HG03469 (cell line): ENCODE measurements around the gene RNF130.

Experiments
- ATAC-seq: cut with Tn5 transposase; IDR thresholded peaks from one replicate; pipeline ENCODE4 v1.9.1; 2021; ENCODE audit warnings: mild to moderate bottlenecking, moderate library complexity, moderate number of reproducible peaks; ENCODE audit not compliant: unreplicated experiment

The RNF130 gene

DNA sequence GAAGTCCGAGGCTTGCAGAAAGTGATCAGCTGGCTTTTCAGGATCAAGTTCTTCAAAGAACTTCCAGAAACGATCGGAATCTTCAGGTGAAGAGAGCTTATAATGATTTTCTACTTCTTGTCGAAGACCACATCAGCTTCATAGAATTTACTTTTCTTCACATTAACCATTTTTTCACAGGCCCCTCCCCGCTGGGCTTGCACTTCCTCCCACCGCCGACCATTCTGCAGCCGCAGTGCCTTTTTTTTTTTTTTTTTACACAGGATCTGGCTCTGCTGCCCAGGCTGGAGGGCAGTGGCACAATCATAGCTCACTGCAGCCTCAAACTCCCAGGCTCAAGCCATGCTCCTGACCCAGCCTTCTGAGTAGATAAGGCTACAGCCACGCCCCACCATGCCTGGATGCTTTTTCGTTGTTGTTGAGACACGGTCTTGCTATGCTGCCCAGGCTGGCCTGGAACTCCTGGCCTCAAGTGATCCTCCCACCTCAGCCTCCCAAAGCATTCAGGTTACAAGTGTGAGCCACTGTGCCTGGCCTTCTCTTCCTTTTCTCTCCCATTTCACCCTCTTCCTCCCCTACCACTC is 15.3 kb upstream of the RNF130 start:
- ATAC-seq = no peak

DNA sequence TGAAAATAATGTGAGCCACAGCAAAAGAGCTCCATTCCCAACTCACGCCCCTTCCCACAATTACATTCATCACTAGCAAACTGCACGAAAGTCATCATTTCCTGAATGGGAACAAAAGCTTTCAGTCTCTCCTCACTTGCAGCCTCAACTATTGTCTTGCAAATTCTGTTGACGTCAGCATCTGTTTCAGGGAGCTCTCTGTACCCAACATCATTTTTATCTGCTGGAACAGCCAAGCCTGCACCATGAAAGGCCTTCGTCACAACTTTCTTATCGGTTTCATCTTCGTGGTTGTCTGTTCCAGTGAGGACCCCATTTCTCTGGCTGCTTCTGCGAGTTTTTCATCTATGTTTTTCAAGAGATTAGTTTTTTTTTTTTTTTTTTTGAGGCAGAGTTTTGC is 14.3 kb upstream of the RNF130 start:
- no peak for ATAC-seq

DNA sequence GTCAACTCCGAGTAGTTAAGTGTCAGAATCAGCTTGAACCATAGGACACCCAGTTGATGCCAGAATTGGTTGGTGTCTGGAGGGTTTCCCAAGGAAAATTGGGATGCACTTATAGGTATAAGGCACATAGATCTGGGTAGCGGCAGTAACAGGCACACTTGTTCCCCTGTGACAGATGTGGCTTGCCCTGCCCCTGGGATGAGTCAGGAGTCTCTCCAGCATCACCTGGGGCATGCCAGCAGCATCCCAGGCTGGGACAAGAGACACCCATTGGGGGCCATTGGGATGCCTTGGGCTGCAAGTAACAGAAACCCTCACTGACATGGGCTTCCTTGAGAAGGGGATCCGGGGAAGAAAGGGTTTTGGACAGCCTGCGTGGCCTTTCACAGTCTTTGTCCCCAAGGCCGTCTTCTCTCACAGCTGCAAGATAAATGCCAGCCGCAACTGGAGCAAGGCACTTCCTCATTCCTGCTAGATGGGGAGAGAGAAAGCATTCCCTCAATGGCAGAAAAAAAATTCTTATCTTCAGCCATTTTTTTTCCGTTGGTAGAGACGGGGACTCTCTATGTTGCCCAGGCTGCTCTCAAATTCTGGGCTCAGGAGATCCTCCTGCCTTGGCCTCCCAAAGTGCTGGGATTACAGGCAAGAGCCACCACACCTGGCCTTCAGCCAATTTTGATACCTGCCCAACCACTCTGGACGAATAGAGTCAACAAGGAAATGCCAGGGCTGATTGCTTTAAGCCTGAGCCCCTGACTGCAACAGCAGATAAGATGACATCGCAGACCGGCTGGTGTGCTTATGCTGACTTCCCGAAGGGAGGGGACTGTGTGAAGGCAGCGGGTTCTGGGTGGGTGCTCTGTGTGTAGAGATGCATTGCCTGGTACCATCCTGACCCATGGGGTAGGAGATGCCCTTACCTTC is 13.3 kb upstream of the RNF130 start:
- ATAC-seq = no peak

DNA sequence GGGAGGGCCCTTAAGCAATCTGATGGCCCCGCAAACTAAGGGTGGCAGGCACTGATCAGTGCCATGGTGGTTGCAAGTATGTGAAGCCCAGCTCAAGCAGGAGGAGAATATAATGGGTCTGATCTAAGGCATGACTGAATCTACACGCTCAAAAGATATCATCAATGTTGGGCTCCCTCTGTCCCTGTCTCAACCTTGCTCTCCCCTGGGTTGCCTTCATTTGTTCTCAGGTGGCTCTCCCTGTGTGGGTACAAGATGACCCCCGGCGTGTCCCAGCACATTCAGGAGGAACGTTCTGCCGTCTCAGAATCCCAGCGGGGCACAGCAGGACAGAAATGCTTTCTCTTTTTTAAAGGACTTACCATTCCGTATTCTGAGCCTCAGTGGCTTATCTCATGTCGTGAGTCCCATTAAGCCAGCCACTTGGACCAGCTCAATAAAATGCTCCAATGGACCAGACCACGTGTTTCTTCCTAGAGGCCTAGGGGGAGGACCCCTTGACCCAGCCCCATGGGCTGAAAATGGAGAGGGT is 12.0 kb upstream of the RNF130 start:
- ATAC-seq = no peak

DNA sequence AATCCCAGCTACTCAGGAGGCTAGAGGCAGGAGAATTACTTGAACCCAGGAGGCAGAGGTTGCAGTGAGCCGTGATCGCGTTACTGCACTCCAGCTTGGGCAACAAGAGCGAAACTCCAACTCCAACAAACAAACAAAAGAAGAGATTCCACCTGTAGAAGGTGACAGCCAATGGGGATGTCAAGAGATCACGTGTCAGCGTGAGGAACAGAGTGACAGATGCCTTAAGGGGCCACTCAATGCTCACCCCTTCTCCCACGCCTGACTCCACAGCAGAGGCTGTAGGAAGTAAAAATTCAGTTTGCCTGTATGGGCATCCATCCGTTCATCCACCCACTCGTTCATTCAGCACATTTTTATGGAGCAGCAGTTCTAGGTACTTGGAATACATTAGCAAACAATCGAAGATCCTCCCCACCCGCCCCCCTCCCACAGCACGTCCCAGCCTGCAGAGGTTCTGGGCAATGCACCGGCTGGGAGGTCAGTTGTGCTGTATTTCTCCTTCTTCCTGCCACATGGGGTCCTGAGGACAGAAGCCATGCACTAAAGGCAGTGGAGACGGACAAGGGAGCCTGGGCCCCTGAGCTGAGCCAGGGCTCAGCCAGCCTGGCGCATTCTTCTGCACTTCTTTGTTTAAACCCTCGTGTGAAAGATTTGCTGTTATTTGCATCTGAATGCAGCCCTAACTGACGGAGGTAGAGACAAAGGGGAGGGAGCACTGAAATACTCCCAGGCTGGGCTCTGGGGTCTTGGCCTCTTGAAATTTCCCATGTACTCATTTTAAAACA is 11.3 kb upstream of the RNF130 start:
- no peak for ATAC-seq

DNA sequence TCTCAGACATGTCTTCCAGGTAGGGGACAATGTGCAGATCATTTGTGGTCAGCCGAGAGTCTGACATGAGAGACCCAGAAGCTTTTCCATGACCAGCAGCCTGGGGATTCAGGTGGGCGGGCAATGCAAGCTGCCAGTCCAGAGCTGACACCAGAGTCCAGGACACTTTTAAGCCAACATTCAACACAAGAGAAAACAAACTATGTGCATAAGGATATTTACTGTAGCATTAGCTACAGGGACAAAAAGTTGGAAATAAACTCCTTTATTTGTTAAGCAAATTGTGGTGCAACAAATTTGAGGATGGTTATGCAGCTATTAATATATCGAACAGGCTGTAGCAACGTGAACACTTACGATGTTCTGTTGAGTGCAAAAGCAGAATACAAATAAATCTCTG is 9.9 kb upstream of the RNF130 start:
- no peak for ATAC-seq

DNA sequence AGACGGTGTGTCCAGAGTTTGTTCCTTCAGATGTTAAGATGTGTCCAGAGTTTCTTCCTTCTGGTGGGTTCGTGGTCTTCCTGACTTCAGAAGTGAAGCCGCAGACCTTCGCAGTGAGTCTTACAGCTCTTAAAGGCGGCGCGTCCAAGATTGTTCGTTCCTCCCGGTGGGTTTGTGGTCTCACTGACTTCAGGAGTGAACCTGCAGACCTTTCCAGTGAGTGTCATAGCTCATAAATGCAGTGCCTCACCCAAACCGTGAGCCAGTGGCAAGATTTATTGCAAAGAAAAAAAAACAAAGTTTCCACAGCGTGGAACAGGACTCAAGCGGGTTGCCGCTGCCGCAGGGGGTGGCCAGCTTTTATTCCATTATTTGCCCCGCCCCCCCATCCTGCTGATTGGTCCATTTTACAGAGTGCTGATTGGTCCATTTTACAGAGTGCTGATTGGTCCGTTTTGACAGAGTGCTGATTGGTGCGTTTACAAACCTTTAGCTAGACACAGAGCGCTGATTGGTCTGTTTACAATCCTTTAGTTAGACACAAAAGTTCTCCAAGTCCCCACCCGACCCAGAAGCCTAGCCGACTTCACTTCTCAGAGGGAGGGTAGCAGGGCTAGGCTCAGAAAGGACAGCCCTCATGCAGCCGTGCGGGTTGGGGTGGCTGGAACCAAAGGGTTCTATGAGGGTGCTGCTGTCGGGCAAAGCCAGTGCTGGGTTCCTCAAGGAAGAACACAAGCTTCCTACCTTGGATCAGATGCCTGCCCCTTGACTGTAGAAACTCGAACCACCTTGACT is 9.1 kb upstream of the RNF130 start:
- ATAC-seq = no peak

DNA sequence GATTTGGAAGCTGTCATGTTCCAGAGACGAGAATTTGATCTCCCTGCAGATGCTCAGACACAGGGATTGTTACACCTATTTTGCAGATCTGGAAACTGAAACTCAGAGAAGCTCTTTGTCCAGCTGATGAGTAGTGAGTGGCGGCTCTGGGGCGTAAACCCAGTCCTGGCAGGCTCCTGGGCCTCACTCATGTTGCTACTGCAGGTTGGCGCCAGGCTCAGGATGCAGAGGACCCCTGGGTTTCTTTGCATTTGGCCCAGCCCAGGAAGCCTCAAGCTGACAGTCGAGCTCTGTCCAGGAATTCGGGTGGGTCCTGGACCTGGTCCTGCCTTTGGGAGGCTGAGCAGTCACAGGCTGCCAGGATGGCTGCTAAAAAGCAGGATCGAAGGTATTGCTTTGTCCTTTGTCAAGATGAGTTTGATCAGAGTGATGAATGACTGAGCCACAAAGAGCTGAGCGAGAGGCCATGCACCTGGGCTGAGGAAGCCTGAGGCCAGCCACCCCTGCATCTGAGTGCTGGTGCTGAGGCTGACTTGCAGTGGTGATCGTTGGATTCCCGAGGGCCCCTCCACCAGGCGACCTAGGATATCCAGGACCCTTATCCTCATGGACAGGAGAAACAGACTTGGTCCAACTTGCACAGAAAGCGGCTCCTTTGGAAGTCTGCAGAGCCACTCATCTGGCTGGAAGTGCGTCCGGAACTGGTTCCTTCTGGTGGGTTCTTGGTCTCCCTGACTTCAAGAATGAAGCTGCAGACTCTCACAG is 8.3 kb upstream of the RNF130 start:
- no peak for ATAC-seq

DNA sequence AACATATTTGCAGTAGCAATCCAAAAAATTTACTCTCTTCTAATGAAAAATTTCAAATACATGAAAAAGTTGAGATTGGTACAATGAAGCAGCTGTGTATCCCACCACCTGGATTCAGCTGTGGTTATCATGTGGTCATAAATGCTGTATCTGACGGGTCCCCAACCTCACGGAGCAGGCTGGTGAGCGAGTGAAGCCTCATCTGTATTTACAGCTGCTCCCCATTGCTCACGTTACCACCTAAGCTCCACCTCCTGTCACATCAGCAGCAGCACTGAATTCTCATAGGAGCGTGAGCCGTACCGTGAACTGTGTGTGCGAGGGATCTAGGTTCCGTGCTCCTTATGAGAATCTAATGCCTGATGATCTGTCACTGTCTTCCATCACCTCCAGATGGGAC is 6.8 kb upstream of the RNF130 start:
- ATAC-seq = no peak

DNA sequence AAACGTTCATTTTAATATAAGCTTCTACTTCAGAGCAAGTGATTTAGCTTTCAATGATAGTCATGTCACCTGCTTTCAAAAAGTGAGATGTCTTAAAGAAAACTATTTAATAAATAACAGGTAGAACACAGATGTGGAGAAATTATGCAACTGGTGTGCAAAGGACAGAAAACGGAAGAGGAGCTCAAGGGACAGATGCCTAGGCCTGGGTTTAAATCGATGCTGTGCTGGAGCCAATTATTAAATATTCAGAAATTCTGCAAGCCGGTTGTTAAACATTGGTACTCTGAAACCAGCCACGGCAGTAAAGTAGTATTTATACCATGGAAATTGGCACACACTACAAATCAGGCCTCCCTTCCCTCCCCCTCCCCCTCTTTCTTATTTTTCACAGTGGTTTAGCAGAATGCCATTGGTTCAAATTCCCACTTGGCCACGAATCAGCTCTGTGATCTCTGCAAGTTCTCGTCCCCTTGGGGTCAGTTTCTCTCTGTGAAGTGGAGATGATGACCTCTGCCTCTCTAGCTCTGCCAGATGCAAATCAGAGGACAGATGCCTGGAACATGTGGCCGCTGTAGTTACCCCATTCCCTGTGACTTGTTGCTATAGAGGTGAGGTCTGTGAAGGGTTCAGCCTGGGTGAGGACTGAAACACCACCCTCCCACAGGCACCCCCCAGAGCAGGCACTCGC is 6.2 kb upstream of the RNF130 start:
- no peak for ATAC-seq

DNA sequence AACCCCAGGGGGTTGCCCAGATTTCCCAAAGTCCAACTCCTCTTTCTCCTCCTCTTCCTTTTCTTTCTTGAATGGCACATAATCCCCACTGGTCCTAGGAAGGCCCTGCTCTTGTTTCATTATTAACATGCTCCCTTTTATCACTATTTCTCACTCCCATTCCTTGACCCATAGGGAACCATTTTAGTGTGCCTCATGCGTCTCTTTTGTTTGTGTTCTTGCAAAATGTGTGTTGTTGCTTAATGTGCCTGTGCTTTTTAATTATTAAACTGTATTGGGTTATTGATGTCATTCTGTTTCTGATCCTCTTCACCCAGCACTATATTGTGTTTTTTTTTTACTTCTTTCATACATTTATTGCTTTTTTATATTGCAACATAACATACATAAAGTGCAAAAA is 4.1 kb upstream of the RNF130 start:
- ATAC-seq = no peak

DNA sequence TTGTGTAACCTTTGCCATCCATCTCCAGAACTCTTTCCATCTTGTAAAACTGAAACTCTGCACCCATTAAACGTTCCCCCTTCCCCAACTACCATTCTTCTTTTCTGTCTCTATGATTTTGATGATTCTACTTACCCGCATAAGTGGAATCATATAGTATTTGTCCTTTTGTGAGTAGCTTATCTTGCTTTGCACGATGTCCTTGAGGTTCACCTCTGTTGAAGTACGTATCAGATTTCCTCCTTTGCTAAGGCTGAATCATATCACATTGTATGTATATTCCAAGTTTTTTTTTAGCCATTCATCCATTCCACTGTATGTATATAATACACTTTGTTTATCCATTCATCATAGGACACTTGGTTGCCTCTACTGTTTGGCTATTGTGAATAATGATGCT is 2.9 kb upstream of the RNF130 start:
- no peak for ATAC-seq

DNA sequence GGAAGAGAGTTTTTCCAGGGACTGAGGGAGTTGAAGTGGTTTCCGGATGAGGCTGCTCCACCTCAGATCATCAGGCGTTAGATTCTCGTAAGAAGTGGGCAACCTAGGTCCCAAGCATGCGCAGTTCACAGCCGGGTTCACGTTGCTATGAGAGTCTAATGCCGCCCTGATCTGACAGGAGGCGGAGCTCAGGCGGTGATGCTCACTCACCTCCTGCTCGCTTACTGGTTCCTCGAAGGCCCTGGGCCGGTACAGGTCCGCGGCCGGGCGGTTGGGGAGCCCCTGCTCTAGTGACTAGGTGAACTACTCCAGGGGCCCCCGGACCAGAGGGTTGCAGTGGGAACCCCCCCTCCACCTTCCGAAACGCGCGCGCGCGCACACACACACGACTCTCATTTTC is 997 bp upstream of the RNF130 start:
- ATAC-seq = no peak

DNA sequence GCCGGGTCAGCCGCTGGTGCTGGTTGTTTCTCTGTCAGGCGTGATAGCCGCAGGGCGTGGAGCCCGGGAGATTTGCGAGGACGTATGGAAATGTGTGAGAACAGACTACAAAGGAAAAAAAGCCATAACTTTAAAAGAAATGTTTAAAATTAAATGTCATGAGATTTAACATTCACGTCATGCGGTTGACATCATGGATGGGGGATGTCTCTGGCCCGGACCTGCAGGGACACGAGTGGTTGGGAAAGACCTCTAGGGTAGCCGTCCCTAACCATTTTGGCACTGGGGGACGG is 643 bp upstream of the RNF130 start:
- ATAC-seq = no peak

DNA sequence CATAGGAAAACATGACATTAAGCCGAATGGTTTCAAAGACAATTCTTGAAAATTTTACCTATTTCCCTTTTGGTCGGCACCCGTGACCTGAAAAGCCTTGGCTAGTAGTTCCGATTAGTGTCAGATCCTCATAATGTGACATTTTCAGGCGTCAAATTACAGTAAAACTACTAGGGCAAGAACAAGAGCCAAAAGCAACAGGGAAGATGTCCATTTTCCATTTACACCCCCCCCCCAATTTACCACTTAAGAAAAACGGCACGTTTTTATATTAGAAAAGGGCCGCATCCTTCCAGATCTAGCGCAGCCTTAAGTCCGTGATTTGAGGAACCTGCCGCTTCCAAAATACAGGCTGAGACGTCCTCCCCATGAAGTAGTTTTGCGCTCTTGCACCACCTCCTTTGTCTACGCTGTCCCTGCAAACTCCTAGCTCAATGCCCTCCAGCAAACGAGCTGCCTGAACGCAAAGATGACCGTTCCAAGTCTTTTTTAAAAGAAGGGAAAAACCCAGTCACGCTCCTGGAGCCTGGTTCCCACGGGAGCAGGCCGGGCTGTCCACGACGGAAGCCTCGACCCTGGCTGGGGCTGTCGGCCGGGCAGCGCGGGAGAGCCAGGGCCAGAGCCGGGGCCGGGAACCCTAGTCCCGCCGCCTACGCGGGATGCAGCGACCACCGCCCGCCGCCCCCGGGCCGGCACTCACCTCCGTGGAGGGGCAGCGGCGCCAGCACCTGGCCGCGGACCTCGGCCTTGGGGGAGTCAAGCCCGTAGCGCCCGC is 616 bp downstream of the RNF130 start:
- no peak for ATAC-seq

DNA sequence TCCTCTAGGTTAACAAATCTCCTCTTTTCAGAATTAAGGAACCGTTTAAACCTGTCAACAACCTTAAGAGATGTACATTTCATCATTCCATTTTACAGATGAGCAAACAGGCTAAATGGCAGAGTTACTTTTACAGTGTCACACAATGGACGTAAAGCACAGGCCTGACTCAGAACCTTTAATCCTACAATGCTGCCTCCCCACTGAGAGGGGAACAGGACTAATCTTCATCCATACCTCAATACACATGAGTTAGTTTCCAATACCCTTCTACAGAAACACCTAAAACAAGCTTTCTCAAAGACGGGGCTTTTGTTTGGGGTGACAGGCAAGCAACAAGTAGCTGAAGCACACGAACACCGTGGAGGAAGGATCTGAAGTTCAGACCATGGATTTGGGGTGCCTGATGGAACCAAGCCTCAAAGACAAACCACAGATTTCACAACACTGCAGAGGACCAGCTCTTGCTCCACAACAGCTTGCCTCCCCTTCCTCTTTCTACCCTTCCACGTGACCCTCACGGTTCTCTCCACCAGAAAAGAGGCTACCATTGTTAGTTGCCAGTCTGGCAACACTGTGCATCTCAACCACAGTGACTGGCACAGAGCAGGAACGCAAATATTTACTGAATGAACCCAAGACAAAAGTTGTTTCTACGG is 1.8 kb downstream of the RNF130 start:
- no peak for ATAC-seq

DNA sequence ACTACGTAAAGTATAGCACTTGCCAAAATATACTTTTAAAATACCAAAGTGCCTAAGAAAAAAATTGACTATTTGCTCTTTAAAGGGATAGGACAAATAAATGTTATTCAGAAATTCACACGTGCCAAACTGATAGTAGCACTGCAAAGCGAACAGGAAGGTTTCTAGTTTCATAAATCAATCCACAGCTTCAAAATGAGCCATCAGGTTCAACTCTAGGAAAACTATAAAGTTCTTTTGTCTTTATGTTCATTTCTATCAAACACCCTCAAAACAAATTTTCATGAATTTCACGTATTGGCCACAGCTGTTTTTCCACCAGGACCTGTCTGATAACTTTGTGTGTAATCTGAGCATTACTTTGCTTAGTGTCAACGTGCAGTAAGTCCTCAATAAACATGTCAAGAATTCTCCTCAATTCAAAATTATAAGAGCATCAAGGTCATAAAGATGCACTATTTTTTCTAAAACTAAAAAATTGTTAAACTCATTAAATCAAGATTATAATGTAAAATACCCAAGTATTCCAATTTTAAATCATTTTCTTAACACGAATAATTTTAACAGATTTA is 3.0 kb downstream of the RNF130 start:
- no peak for ATAC-seq

DNA sequence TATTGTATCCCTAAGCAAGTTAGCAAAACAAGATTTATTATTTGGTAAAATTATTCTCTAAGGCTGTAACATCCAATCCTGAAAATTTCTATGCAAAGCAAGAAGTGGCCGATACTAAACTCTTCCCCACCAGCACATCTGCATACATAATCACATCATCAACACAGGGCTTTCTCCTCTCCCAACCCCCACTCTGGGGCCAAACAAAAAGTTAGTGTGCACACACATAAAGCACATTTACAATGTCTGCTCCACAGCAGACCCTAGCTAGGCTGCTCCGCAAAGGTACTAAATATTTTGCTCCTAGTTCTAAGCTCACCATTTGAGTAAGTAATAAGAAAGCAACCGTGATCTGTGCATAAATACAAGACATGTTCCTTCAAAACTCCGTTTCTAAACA is 3.6 kb downstream of the RNF130 start:
- no peak for ATAC-seq
